ENCODE results near the gene PEMT.
A peak's percentile ranks its signal among the peaks of the same experiment; 100 is the strongest.

Gene PEMT

DNA sequence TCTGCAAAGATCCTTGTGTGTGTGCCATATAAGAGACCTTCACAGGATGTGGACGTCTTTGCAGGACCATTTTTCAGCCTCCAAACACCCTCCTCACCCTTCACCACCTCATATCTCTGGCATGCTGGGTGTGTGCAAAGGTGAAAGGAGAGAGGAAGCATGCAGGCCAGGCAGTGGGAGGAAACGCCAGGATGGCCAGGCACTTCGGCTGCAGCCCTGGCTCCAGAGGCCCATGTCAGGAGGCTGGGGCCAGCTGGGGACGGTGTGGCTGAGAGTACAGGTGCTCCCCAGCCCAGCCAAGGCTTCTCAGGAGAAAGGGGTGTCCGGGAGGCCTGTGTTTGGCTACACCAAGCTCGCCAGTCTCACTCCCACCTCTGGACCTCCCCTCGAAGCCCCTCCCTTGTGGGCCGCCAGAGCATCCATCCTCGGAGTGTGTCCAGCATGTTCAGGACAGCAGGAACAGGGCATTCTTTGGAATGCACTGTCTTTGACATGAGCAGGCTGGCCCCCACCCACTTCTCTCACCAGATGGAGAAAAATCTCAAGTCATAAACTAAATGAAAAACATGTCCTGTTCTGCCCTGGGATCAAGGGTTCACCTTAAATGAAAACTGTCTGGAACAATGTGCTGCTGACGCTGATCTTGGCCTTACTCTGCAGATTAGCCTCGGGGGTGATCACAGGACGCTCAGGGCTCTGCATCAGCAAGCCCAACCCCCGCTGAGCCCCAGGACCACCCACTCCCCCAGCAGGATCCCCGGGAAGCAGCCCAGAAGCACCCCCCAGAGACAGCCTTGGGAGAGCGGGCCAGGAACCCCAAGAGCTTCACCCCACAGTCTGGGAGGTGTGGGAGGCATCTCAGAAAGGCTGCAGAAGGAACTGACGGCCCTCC is 15.9 kb downstream of the PEMT start:
- no peak overlapping the region for H3K27ac ChIP-seq

DNA sequence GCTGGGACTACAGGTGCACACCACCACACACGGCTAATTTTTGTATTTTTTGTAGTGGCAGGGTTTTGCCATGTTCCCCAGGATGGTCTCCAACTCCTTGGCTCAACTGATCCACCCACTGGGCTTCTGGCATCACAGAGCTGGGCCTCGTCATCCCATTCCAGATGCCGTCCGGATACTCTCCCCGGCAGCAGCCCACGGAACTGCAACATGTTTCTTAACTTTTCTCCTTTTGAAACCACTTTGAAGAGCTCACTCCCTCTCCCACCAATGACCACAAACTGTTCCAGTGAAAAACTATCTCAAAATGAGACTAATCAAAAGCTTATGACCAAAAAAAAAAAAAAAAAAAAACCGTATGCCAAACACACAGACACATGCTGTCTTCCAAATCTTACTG is 17.6 kb downstream of the PEMT start:
- no peak overlapping the region for H3K27ac ChIP-seq
- TF ChIP-seq ZFX (IDR thresholded peaks at IDR 0.05; ENCODE audit: borderline replicate concordance): no peak
- TF ChIP-seq, protein P1, sequence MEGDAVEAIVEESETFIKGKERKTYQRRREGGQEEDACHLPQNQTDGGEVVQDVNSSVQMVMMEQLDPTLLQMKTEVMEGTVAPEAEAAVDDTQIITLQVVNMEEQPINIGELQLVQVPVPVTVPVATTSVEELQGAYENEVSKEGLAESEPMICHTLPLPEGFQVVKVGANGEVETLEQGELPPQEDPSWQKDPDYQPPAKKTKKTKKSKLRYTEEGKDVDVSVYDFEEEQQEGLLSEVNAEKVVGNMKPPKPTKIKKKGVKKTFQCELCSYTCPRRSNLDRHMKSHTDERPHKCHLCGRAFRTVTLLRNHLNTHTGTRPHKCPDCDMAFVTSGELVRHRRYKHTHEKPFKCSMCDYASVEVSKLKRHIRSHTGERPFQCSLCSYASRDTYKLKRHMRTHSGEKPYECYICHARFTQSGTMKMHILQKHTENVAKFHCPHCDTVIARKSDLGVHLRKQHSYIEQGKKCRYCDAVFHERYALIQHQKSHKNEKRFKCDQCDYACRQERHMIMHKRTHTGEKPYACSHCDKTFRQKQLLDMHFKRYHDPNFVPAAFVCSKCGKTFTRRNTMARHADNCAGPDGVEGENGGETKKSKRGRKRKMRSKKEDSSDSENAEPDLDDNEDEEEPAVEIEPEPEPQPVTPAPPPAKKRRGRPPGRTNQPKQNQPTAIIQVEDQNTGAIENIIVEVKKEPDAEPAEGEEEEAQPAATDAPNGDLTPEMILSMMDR (IDR thresholded peaks at IDR 0.05): no peak

More for the DNA sequence above, 15.9 kb downstream of the PEMT start:
- TF ChIP-seq, protein P1 (IDR thresholded peaks at IDR 0.05): no peak
- TF ChIP-seq ZFX (IDR thresholded peaks at IDR 0.05; ENCODE audit: borderline replicate concordance): no peak

DNA sequence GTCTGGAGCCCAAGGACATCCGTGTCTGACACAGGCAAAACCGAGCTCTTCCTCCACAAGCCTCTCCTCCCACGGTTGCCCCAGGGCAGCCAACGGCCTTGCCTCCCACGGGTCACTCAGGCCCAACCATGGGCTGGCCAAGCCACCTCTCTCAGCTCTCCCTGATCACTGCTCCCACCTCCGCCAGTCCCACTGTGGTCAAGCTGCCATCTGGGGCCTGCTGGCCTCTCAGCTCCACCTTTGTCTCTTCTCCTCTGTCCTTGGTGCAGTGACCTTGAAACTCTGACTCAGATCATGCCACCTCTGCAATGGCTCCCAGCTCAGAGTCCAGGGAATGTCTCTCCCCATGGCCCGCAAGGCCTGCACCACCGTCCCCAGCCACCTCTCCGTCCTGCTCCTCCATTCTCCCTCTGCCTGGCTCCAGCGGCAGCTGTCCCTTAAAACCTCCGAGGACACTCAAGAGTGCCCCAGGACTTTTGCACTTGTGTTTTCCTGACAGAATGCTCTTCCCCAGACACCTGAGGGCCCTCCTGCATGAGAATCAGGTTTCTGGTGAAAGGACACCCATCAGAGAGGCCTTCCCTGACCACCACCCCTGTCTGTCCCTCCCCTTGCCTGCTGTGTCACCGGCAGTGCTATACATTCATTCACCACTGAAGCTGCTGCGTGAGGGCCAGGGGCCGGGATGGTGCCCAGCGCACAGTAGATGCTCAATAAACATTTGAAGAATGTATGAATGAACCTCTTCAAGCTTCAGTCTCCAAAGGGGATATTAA is 19.3 kb downstream of the PEMT start:
- no peak for TF ChIP-seq ZFX (IDR thresholded peaks at IDR 0.05; ENCODE audit: borderline replicate concordance)
- TF ChIP-seq, protein P1 (IDR thresholded peaks at IDR 0.05): no peak

DNA sequence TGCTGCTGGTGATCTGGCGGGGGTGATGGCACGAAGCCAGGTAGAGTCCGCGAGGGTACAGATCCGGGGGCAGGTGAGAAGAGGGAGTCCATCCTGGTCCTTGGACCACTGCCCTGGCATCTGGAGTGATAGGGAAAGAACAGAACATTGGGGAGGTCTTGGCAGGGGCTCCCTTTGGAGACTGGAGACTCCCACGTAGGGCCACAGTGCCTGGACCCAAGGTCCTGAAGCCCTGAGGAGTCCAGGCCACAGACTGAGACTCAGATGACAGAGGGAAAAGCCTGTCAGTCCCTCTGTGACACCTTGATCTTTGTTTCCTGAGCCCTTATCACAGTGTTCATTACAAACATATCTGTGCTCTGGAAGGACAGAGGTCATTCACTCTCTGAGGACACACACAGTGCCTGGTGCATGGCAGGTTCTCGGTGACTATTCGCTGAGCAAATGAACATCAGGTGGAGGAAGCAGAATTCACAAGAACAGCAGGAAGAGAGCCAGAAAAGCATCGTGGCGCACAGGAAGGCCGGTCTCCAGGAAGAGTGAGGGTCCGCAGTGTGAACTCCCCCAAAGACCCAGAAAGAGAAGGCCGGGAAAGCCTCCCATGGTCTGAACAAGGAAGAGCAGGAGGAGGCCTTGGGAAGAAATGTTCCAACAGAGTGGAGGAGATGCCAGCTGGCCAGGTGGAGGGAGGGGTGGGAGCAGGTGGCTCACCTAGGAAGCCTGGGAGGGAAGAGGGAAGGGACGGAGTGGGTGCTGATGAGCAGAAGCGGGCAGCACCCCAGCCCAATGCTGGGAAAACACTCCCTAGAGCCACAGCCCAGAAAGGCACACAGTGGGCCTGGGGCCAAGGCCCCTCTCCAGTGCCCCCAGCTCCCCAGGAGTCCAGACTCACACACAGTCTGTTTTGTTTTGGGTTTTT is 20.5 kb downstream of the PEMT start:
- no peak for TF ChIP-seq ZFX (IDR thresholded peaks at IDR 0.05; ENCODE audit: borderline replicate concordance)
- TF ChIP-seq, protein P1 (IDR thresholded peaks at IDR 0.05): no peak
- no peak overlapping the region for H3K27ac ChIP-seq

More for the DNA sequence above, 19.3 kb downstream of the PEMT start:
- H3K27ac ChIP-seq: no peak overlapping the region

DNA sequence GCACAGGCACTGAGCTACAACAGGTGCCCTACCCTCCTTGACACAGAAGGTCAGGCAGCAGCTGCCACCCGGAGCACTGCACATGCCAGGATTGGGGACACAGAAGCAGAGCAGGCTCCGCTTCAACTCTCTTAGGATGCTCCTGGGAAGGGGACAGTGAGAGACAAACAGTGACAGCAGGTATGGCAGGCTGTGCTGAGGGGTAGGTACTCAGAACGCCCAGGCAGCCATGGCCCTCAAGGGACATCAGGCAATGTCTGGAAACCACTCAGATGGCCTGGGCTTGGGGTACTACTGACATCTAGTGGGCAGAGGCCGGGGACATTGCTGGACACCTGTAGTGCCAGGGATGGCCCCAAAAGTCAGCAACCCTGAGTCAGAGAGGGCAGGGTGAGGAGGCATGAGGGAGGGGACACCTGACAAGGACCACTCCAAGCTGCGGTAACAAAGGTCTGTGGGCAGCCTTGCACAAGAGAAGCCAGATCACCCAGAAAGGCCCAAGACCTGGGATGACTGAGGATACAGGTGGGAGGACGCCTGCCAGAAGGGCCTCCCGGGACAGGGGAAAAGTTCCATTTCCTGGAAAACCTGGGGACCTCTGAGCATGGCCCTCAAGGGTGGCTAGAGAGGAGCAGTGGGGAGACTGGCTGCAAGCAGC is 21.2 kb downstream of the PEMT start:
- H3K27ac ChIP-seq: no peak overlapping the region
- TF ChIP-seq, protein P1 (IDR thresholded peaks at IDR 0.05): peak; percentile 43
- no peak for TF ChIP-seq ZFX (IDR thresholded peaks at IDR 0.05; ENCODE audit: borderline replicate concordance)

DNA sequence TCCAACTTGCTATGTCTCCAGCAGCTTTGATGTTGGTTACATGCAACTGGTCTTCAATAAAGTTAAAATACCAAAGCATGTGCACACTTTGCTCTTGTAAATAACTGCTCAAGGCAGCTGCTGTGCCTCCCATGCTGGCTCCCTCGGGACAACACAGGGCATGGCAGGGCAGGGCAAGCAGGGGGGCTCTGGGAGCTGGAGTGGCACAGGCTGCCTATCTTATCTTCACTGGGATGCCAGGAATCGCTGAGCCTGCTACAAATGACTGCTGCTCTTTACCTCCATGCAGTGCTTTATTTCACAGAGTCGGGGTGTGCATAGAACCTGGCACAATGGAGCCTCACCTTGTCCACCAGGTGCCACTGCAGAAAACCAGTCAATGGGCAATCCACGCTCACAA is 21.8 kb downstream of the PEMT start:
- TF ChIP-seq, protein P1 (IDR thresholded peaks at IDR 0.05): no peak
- TF ChIP-seq ZFX (IDR thresholded peaks at IDR 0.05; ENCODE audit: borderline replicate concordance): no peak
- H3K27ac ChIP-seq: no peak overlapping the region
